WTC11 (cell line): Measurements from ENCODE around the gene NAA25.

Experiments used
- ETV6 ChIP-seq: sonication (generic); formaldehyde crosslinking; IDR thresholded peaks from 2 replicates; pipeline ENCODE4 v1.8.1; 2022; ENCODE audit warnings: mild to moderate bottlenecking, missing genetic modification reagents
- JUN ChIP-seq: sonication (generic); formaldehyde crosslinking; IDR thresholded peaks from 2 replicates; pipeline ENCODE4 v1.8.0; 2023; ENCODE audit warnings: mild to moderate bottlenecking, missing genetic modification reagents
- TF ChIP-seq, protein P1 (sequence below): fragments of 200-600 bp; IDR thresholded peaks from 2 replicates; pipeline ENCODE4 v1.8.0; 2022; ENCODE audit warnings: antibody characterized with exemption

DNA sequence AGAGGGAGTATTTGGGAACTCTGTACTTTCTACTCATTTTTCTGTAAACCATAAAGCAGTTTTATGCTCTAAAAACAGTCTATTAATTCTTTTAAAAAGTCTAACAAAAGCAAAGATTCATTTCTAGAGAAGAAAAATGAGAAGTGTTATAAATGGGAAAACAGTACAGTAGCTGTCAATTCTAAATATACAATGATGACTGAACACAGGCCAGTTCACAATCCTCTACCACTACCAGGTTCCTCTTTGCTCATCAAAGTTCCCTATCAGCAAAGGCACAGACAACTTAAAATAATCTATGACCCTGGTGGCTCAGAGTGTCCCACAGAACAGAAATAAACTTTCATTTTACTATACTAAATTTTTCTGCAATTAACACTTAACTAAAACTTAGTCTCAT is 12.5 kb downstream of the NAA25 start:
- TF ChIP-seq ETV6 (CRISPR knock-in tag) (no peak), JUN (no peak)
- TF ChIP-seq, protein P1, sequence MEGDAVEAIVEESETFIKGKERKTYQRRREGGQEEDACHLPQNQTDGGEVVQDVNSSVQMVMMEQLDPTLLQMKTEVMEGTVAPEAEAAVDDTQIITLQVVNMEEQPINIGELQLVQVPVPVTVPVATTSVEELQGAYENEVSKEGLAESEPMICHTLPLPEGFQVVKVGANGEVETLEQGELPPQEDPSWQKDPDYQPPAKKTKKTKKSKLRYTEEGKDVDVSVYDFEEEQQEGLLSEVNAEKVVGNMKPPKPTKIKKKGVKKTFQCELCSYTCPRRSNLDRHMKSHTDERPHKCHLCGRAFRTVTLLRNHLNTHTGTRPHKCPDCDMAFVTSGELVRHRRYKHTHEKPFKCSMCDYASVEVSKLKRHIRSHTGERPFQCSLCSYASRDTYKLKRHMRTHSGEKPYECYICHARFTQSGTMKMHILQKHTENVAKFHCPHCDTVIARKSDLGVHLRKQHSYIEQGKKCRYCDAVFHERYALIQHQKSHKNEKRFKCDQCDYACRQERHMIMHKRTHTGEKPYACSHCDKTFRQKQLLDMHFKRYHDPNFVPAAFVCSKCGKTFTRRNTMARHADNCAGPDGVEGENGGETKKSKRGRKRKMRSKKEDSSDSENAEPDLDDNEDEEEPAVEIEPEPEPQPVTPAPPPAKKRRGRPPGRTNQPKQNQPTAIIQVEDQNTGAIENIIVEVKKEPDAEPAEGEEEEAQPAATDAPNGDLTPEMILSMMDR = no peak
